Suprapubic skin (tissue), 4 donors: ENCODE measurements around the gene STX4. TPM values are rescaled to one million over a fixed set of nuclear protein-coding genes. Genes with fewer than 3 reads are reported as not detected.

Experiments used
- DNase-seq, 2 donors: peaks; one replicate each; pipeline ENCODE4 v3.0.0-alpha.2; 2019; ENCODE audit warnings: low spot score in 2 of 2
- H3K27ac ChIP-seq: fragments of 200-600 bp; sonication (generic); one replicate; pipeline ENCODE4 v1.5.1; 2019
- H3K27me3 ChIP-seq: fragments of 200-600 bp; sonication (generic); one replicate; pipeline ENCODE4 v1.5.1; 2019
- H3K36me3 ChIP-seq: fragments of 200-600 bp; sonication (generic); one replicate; pipeline ENCODE4 v1.5.1; 2019
- H3K4me1 ChIP-seq: fragments of 200-600 bp; sonication (generic); one replicate; pipeline ENCODE4 v1.5.1; 2019
- H3K4me3 ChIP-seq: fragments of 200-600 bp; sonication (generic); one replicate; pipeline ENCODE4 v1.5.1; 2019; ENCODE audit warnings: mild to moderate bottlenecking
- H3K9me3 ChIP-seq: fragments of 200-600 bp; sonication (generic); one replicate; pipeline ENCODE4 v1.5.1; 2019
- EP300 ChIP-seq: sonication (generic); formaldehyde crosslinking; IDR thresholded peaks from one replicate; pipeline ENCODE4 v1.6.1; 2017; ENCODE audit warnings: antibody characterized with exemption
- POLR2A ChIP-seq, 2 donors: fragments of 450-650 bp; IDR thresholded peaks; one replicate each; pipeline ENCODE4 v1.6.1; 2017; ENCODE audit warnings: antibody characterized with exemption in 2 of 2, mild to moderate bottlenecking in 2 of 2, moderate library complexity in 2 of 2
- POLR2AphosphoS5 ChIP-seq, 3 donors: sonication (generic); formaldehyde crosslinking; IDR thresholded peaks; one replicate each; pipeline ENCODE4 v1.6.1; 2017; ENCODE audit warnings: antibody characterized with exemption in 3 of 3
- WGBS: methylation state at CpG from one replicate; pipeline ENCODE4 v1.1.5; 2018; 5-methylcytosine and 5-hydroxymethylcytosine counted together
- total RNA-seq, 4 donors: library from RNA; depleted of rRNA; stranded (reverse); fragments of >200 nt; gene quantifications; one replicate each; pipeline ENCODE4 v1.1.0, GENCODE V29; 2016
- TF ChIP-seq, protein P1 (sequence below), 2 donors: fragments of 200-600 bp in 1 of 2; fragments of 450-650 bp in 1 of 2; sonication (generic) in 1 of 2; IDR thresholded peaks; one replicate each; pipeline ENCODE4 v1.5.1; 2016 to 2019; ENCODE audit warnings: antibody characterized with exemption in 2 of 2, mild to moderate bottlenecking in 1 of 2, moderate library complexity in 1 of 2

Gene STX4
- total RNA-seq, 4 donors from 2014 or later = 32.5 to 118 (median 47.8) TPM

DNA sequence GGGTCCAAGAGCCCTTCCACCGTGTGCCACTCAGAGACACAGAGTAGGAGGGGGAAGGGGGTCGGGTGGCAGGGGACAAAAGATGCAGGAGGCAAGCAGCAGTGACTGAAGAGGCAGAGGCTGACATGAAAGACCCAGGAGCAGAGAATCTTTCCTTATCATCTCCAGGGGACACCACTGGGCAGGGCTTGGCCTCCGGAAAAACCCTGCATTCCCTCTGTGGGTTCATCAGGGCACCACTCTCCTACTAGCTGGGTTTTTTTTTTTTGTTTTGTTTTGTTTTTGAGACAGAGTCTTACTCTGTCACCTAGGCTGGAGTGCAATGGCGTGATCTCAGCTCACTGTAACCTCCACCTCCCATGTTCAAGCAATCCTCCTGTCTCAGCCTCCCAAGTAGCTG is 2.1 kb upstream of the STX4 start:
- TF ChIP-seq POLR2A (IDR thresholded peaks at IDR 0.05) (no peak), EP300 (no peak), POLR2AphosphoS5 (IDR thresholded peaks at IDR 0.05) (no peak)
- TF ChIP-seq, protein P1, sequence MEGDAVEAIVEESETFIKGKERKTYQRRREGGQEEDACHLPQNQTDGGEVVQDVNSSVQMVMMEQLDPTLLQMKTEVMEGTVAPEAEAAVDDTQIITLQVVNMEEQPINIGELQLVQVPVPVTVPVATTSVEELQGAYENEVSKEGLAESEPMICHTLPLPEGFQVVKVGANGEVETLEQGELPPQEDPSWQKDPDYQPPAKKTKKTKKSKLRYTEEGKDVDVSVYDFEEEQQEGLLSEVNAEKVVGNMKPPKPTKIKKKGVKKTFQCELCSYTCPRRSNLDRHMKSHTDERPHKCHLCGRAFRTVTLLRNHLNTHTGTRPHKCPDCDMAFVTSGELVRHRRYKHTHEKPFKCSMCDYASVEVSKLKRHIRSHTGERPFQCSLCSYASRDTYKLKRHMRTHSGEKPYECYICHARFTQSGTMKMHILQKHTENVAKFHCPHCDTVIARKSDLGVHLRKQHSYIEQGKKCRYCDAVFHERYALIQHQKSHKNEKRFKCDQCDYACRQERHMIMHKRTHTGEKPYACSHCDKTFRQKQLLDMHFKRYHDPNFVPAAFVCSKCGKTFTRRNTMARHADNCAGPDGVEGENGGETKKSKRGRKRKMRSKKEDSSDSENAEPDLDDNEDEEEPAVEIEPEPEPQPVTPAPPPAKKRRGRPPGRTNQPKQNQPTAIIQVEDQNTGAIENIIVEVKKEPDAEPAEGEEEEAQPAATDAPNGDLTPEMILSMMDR (IDR thresholded peaks at IDR 0.05) = no peak
- 94% methylated on average over 4 of the region's 4 CpGs for WGBS
- DNase-seq = no peak

DNA sequence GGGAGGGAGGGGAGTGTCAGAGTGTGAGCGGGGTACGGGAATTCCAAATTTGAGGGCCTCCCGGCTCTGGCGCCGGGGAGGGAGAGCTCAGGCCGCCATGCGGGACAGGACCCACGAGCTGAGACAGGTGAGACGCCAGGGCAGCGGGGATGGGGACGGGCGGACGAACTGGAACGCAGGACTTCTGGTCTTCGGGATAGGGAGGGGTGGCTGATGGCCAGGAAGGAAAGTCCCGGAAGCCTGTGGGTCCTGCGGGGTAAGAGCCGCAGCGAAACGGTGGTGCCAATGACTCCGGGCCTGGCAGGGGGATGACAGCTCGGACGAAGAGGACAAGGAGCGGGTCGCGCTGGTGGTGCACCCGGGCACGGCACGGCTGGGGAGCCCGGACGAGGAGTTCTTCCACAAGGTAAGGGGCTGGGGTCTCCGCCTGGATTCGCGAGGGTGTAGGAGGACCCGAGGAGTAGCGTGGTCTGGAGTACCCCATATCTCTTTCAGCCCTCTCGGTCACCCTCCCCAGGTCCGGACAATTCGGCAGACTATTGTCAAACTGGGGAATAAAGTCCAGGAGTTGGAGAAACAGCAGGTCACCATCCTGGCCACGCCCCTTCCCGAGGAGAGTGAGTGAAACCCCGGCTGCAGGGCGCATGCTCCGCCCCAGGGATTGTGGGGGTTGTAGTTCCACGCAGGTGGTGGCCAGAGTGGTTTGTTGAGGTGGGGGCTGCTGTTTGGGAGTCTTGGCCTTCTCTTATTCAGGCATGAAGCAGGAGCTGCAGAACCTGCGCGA is 543 bp downstream of the STX4 start:
- peak; percentile 95 for DNase-seq
- H3K4me1 ChIP-seq = peaks cover 27% of the 10 kb centered on the region
- WGBS = 1% methylated on average over 32 of the region's 47 CpGs

More for the DNA sequence above, 2.1 kb upstream of the STX4 start:
- H3K4me1 ChIP-seq = peaks cover 23% of the 10 kb centered on the region
- H3K36me3 ChIP-seq = peaks cover 9% of the 10 kb centered on the region
- no peak overlapping the region for H3K4me3 ChIP-seq
- H3K27me3 ChIP-seq = no peaks in the 10 kb centered on the region
- no peaks in the 10 kb centered on the region for H3K9me3 ChIP-seq
- no peak overlapping the region for H3K27ac ChIP-seq

DNA sequence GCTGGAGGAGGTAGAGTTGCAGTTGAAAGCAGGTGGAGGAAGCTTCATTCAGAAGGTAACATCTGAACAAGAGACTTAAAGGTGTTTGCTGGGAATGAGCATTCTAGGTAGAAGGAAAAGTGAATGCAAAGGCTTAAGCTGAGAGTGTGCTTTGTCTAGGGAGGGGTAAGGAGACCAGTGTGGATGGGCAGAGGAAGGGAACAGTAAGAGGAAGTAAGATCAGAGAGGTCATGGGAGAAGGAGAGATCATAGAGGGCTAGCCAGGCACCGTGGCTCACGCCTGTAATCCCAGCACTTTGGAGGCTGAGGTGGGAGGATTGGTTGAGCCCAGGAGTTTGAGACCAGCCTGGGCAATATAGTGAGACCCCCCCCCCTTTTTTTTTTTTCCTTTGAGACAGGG is 3.3 kb downstream of the STX4 start:
- H3K36me3 ChIP-seq = peaks cover 50% of the 10 kb centered on the region

More for the DNA sequence above, 543 bp downstream of the STX4 start:
- H3K27ac ChIP-seq = peak overlapping the region; percentile 96
- H3K9me3 ChIP-seq = no peaks in the 10 kb centered on the region
- H3K27me3 ChIP-seq = no peaks in the 10 kb centered on the region
- TF ChIP-seq POLR2A (IDR thresholded peaks at IDR 0.05) = peak in 1 of 2 donors; percentile 18
- no peak for TF ChIP-seq POLR2AphosphoS5 (IDR thresholded peaks at IDR 0.05)
- no peak for TF ChIP-seq EP300
- TF ChIP-seq, protein P1 (IDR thresholded peaks at IDR 0.05) = no peak
- H3K36me3 ChIP-seq = peaks cover 27% of the 10 kb centered on the region
- H3K4me3 ChIP-seq = peak overlapping the region; percentile 78

DNA sequence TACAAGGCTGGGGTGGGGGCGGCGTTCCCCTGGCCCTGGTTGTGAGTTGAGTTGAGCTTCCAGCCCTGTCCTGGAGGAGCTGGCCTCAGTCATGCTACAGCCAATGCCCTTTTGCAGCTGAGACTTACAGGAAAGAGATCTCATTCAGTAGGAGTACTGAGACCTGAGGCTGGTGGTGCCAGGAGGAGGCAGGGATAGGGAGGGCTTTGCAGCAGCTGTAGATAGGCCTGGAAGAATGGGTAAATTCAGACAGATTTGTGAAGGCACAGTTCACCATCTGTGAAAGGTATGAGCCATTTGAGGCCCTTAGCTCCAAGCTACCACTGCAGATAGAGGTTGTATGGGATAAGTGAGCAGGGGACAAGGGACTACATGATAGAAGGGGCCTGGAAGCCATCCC is 5.6 kb downstream of the STX4 start:
- WGBS = 100% methylated on average over 2 of the region's 2 CpGs

More for the DNA sequence above, 3.3 kb downstream of the STX4 start:
- no peaks in the 10 kb centered on the region for H3K27me3 ChIP-seq
- H3K4me3 ChIP-seq = no peak overlapping the region
- TF ChIP-seq, protein P1 (IDR thresholded peaks at IDR 0.05) = no peak
- TF ChIP-seq POLR2AphosphoS5 (IDR thresholded peaks at IDR 0.05) (no peak), POLR2A (IDR thresholded peaks at IDR 0.05) (no peak), EP300 (no peak)
- peaks cover 27% of the 10 kb centered on the region for H3K4me1 ChIP-seq
- WGBS = 40% methylated on average over 2 of the region's 2 CpGs
- no peak for DNase-seq
- H3K9me3 ChIP-seq = no peaks in the 10 kb centered on the region
- no peak overlapping the region for H3K27ac ChIP-seq

DNA sequence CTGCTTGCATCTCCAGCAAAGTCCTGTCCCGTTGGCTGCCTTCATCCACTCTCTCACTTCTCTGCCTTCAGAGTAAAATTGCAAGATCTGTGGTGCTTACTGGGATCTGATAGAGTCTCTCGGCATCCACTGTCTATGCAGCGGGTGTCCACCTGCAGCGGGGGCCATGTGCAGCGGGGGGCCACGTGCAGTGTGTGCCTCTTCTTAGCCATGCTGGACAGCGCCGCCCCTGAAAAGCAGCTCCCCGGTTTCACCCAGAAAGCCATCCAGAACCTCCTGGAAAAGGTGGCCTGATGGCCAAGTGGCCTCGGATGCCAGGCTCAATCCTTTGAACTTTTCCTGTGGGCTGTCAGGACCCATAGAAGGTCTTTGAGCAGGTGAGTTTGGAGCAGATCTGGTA is 9.5 kb downstream of the STX4 start:
- no peaks in the 10 kb centered on the region for H3K27me3 ChIP-seq
- no peak for TF ChIP-seq POLR2A (IDR thresholded peaks at IDR 0.05)
- no peak for TF ChIP-seq POLR2AphosphoS5 (IDR thresholded peaks at IDR 0.05)
- no peak for TF ChIP-seq EP300
- TF ChIP-seq, protein P1 (IDR thresholded peaks at IDR 0.05) = no peak
- no peak overlapping the region for H3K4me3 ChIP-seq
- 75% methylated on average over 1 of the region's 10 CpGs for WGBS
- no peak overlapping the region for H3K27ac ChIP-seq
- no peak for DNase-seq
- peaks cover 49% of the 10 kb centered on the region for H3K36me3 ChIP-seq
- no peaks in the 10 kb centered on the region for H3K9me3 ChIP-seq
- no peaks in the 10 kb centered on the region for H3K4me1 ChIP-seq

More for the DNA sequence above, 5.6 kb downstream of the STX4 start:
- no peak for DNase-seq
- H3K27ac ChIP-seq = no peak overlapping the region
- H3K9me3 ChIP-seq = no peaks in the 10 kb centered on the region
- H3K4me3 ChIP-seq = no peak overlapping the region
- H3K27me3 ChIP-seq = no peaks in the 10 kb centered on the region
- H3K36me3 ChIP-seq = peaks cover 66% of the 10 kb centered on the region
- TF ChIP-seq, protein P1 (IDR thresholded peaks at IDR 0.05) = no peak
- TF ChIP-seq POLR2A (IDR thresholded peaks at IDR 0.05) (no peak), EP300 (no peak), POLR2AphosphoS5 (IDR thresholded peaks at IDR 0.05) (no peak)
- peaks cover 13% of the 10 kb centered on the region for H3K4me1 ChIP-seq
